Measurements from ENCODE around the gene PIK3R5. TPM values are rescaled to one million over a fixed set of nuclear protein-coding genes. Genes with fewer than 3 reads are reported as not detected.

PIK3R5 gene
- total RNA-seq, 1 experiment from 2014 or later = 5.9 TPM

- no peak for TF ChIP-seq EMX1 (CRISPR knock-in tag; IDR thresholded peaks at IDR 0.05)
- no peak for TF ChIP-seq ATF2 (CRISPR knock-in tag; IDR thresholded peaks at IDR 0.05; ENCODE audit: borderline replicate concordance, low read depth)
- TF ChIP-seq ETV6 (CRISPR knock-in tag; IDR thresholded peaks at IDR 0.05) = no peak
- CTCF ChIA-PET = no interaction called here
Measured at GRCh38 chr17:8959312-8959918, 6.1 kb downstream of the PIK3R5 start.

GRCh38 chr17:8957721-8958120 lies 7.8 kb downstream of the PIK3R5 start:
- POLR2A ChIA-PET = no interaction called here
- peaks cover under 1% of the 10 kb centered on the region; the same call in 1 of the 2 replicates for H3K27me3 Mint-ChIP-seq (ENCODE audit: low read depth)

More at GRCh38 chr17:8959312-8959918, 6.1 kb downstream of the PIK3R5 start:
- H3K27me3 Mint-ChIP-seq (ENCODE audit: low read depth) = peaks cover 16% of the 10 kb centered on the region
- no peak overlapping the region for H3K4me3 Mint-ChIP-seq
- no peak overlapping the region for H3K27ac Mint-ChIP-seq
- no peak for ATAC-seq
- POLR2A ChIA-PET = interaction anchor here (0.6 kb wide), 1 partner anchor 74 kb away, joined by 3 read pairs; no protein-coding TSS in a partner anchor
- H3K4me1 Mint-ChIP-seq = peaks cover 19% of the 10 kb centered on the region
- H3K36me3 Mint-ChIP-seq = no peaks in the 10 kb centered on the region
- no peak for DNase-seq (ENCODE audit: low spot score)
- no peaks in the 10 kb centered on the region for H3K9me3 Mint-ChIP-seq

GRCh38 chr17:8956465-8956902 lies 9.0 kb downstream of the PIK3R5 start:
- Mint-ChIP-seq H3K27ac (no peak overlapping the region), H3K36me3 (no peaks in the 10 kb centered on the region), H3K27me3 (ENCODE audit: low read depth) (no peaks in the 10 kb centered on the region; the same call in 1 of the 2 replicates), H3K4me1 (peaks cover 23% of the 10 kb centered on the region), H3K9me3 (peaks cover 9% of the 10 kb centered on the region), H3K4me3 (no peak overlapping the region)
- ATAC-seq (no peak), DNase-seq (ENCODE audit: low spot score) (no peak)
- TF ChIP-seq USF2 (CRISPR knock-in tag; IDR thresholded peaks at IDR 0.05) = no peak
- no peak for TF ChIP-seq AR (CRISPR knock-in tag; IDR thresholded peaks at IDR 0.05)
- POLR2A ChIA-PET = no interaction called here
- CTCF ChIA-PET = interaction anchor here (1.1 kb wide), 1 partner anchor 68 kb away, joined by 3 read pairs; no protein-coding TSS in a partner anchor

More at GRCh38 chr17:8957721-8958120, 7.8 kb downstream of the PIK3R5 start:
- Mint-ChIP-seq H3K4me1 (peaks cover 23% of the 10 kb centered on the region), H3K4me3 (no peak overlapping the region), H3K27ac (no peak overlapping the region), H3K36me3 (no peaks in the 10 kb centered on the region), H3K9me3 (no peaks in the 10 kb centered on the region)
- ATAC-seq (no peak), DNase-seq (ENCODE audit: low spot score) (no peak)
- no peak for TF ChIP-seq CREM (CRISPR knock-in tag; IDR thresholded peaks at IDR 0.05)
- no peak for TF ChIP-seq AFF4 (CRISPR knock-in tag; IDR thresholded peaks at IDR 0.05; ENCODE audit: borderline replicate concordance)
- TF ChIP-seq FOXK1 (CRISPR knock-in tag; IDR thresholded peaks at IDR 0.05) = no peak
- no peak for TF ChIP-seq TCF7 (CRISPR knock-in tag; IDR thresholded peaks at IDR 0.05; ENCODE audit: low read depth)
- TF ChIP-seq ZNF138 (CRISPR knock-in tag; conservative IDR thresholded peaks at IDR 0.05) = no peak
- TF ChIP-seq JUN (CRISPR knock-in tag; IDR thresholded peaks at IDR 0.05) = no peak
- no peak for TF ChIP-seq MAX (CRISPR knock-in tag; IDR thresholded peaks at IDR 0.05)
- no peak for TF ChIP-seq TEAD4 (CRISPR knock-in tag; IDR thresholded peaks at IDR 0.05)
- TF ChIP-seq NR1H2 (CRISPR knock-in tag; IDR thresholded peaks at IDR 0.05) = no peak
- no peak for TF ChIP-seq TP53 (CRISPR knock-in tag; IDR thresholded peaks at IDR 0.05)
- no peak for TF ChIP-seq CDX4 (CRISPR knock-in tag; IDR thresholded peaks at IDR 0.05; ENCODE audit: borderline replicate concordance)
- no peak for TF ChIP-seq ELF4 (CRISPR knock-in tag; IDR thresholded peaks at IDR 0.05; ENCODE audit: low read depth)
- CTCF ChIA-PET = interaction anchor here (1.1 kb wide), 1 partner anchor 69 kb away, joined by 3 read pairs; no protein-coding TSS in a partner anchor

Measured in WTC11 (cell line).